PC-3 (cell line): Measurements from ENCODE around the gene ANKRD11. TPM values are rescaled to one million over a fixed set of nuclear protein-coding genes. Genes with fewer than 3 reads are reported as not detected.
"Not testable (repeated sequence)": the region's sequence is repeated elsewhere in the genome, so short reads cannot be mapped to it uniquely, and the experiment has no call there.

Source experiments
- ATAC-seq: fragments of 200-7000 bp; cut with Tn5 transposase; 2 replicates; pipeline ENCODE4 v1.9.1; 2020; ENCODE audit warnings: mild to moderate bottlenecking, moderate library complexity
- BruUV-seq: library from RNA; stranded (reverse); fragments of 400-500 nt; replicated peaks from 2 replicates; lab custom pipeline; 2021; lab: Mats Ljungman, UMichigan
- CTCF ChIA-PET: fragments of 300-600 bp; sonication (Branson Sonifier 250); formaldehyde crosslinking; loops from one replicate; lab custom pipeline; 2022; ENCODE audit warnings: antibody characterized with exemption; lab: Charles Lee
- POLR2A ChIA-PET: fragments of 300-600 bp; sonication (Branson Sonifier 250); formaldehyde crosslinking; loops from one replicate; lab custom pipeline; 2022; ENCODE audit warnings: antibody characterized with exemption; ENCODE audit not compliant: unreplicated experiment; lab: Charles Lee
- DNase-seq: peaks from one replicate; pipeline ENCODE4 v3.0.0-alpha.2; 2015
- H2AFZ ChIP-seq: fragments of 300-600 bp; sonication (generic); 2 replicates; pipeline ENCODE4 v1.6.0; 2016; ENCODE audit warnings: antibody characterized with exemption, low read length
- H3F3A ChIP-seq: fragments of 300-600 bp; sonication (generic); one replicate; pipeline ENCODE4 v1.6.0; 2017; ENCODE audit warnings: antibody characterized with exemption, low read length, control low read depth, mild to moderate bottlenecking; ENCODE audit not compliant: unreplicated experiment
- H3K27ac ChIP-seq: fragments of 300-600 bp; sonication (generic); 2 replicates; pipeline ENCODE4 v1.5.1; 2016; ENCODE audit warnings: mild to moderate bottlenecking, low read length
- H3K27me3 ChIP-seq: fragments of 300-600 bp; sonication (generic); 2 replicates; pipeline ENCODE4 v1.6.1; 2016; ENCODE audit warnings: low read length, mixed read lengths
- H3K36me3 ChIP-seq: fragments of 300-600 bp; sonication (generic); 2 replicates; pipeline ENCODE4 v1.6.1; 2016; ENCODE audit warnings: low read depth, mixed run types, low read length, mixed read lengths
- H3K4me1 ChIP-seq: fragments of 300-600 bp; sonication (generic); 2 replicates; pipeline ENCODE4 v1.5.1; 2016; ENCODE audit warnings: low read length; ENCODE audit not compliant: insufficient read depth
- H3K4me2 ChIP-seq: fragments of 300-600 bp; sonication (generic); 2 replicates; pipeline ENCODE4 v1.6.0; 2016; ENCODE audit warnings: low read length
- H3K4me3 ChIP-seq: fragments of 300-600 bp; sonication (generic); 2 replicates; pipeline ENCODE4 v1.5.1; 2016; ENCODE audit warnings: mild to moderate bottlenecking, low read length, mixed read lengths
- H3K79me2 ChIP-seq: fragments of 300-600 bp; sonication (generic); 2 replicates; pipeline ENCODE4 v1.6.1; 2017; ENCODE audit warnings: low read length, mixed read lengths
- H3K9ac ChIP-seq: fragments of 300-600 bp; sonication (generic); 2 replicates; pipeline ENCODE4 v1.6.0; 2016; ENCODE audit warnings: mild to moderate bottlenecking, low read length
- H3K9me2 ChIP-seq: fragments of 300-600 bp; sonication (generic); replicated peaks from 2 replicates; pipeline ENCODE4 v1.6.1; 2016; ENCODE audit warnings: mixed run types, low read length, mixed read lengths
- H3K9me3 ChIP-seq: fragments of 300-600 bp; sonication (generic); 2 replicates; pipeline ENCODE4 v1.6.1; 2016; ENCODE audit warnings: low read length, mixed read lengths
- H4K20me1 ChIP-seq: fragments of 300-600 bp; sonication (generic); 2 replicates; pipeline ENCODE4 v1.6.1; 2016; ENCODE audit warnings: low read length, mixed read lengths
- CTCF ChIP-seq: fragments of 300-600 bp; sonication (generic); conservative IDR thresholded peaks from 2 replicates; pipeline ENCODE4 v1.5.1; 2017; ENCODE audit warnings: antibody characterized with exemption, low read depth, mild to moderate bottlenecking, low read length
- EZH2 ChIP-seq: fragments of 300-600 bp; sonication (generic); IDR thresholded peaks from one replicate; pipeline ENCODE4 v1.6.1; 2017; ENCODE audit warnings: antibody characterized with exemption, mild to moderate bottlenecking, low read length; ENCODE audit not compliant: unreplicated experiment
- EZH2phosphoT487 ChIP-seq: fragments of 300-600 bp; sonication (generic); IDR thresholded peaks from 2 replicates; pipeline ENCODE4 v1.6.1; 2018; ENCODE audit warnings: mild to moderate bottlenecking, antibody characterized with exemption, low read length, borderline replicate concordance
- intact Hi-C: fragments of 100-400 bp; cut with micrococcal nuclease; formaldehyde crosslinking; loops from 2 replicates; pipeline ENCODE4 v1.9.0; 2023
- total RNA-seq: library from RNA; depleted of rRNA; stranded (reverse); fragments of >200 nt; gene quantifications from 2 replicates; pipeline ENCODE4 v1.2.3, GENCODE V29; 2014

The ANKRD11 gene
- total RNA-seq, 1 experiment from 2014 or later = 65.0 TPM

GRCh38 chr16:89261691-89262563, 228.4 kb downstream of the ANKRD11 start:
- Histone ChIP-seq H3K9me2 (no peaks in the 10 kb centered on the region), H2AFZ (no peak overlapping the region), H3K27ac (no peak overlapping the region), H3K4me1 (peaks cover 8% of the 10 kb centered on the region; the same call in 1 of the 2 replicates), H3K4me3 (no peak overlapping the region), H3K4me2 (no peak overlapping the region), H3K9ac (no peak overlapping the region), H3K27me3 (no peaks in the 10 kb centered on the region), H3F3A (no peaks in the 10 kb centered on the region), H3K79me2 (peaks cover 9% of the 10 kb centered on the region; the same call in 1 of the 2 replicates), H3K9me3 (no peaks in the 10 kb centered on the region), H4K20me1 (no peaks in the 10 kb centered on the region), H3K36me3 (no peaks in the 10 kb centered on the region)
- ChIA-PET CTCF (no interaction called here), POLR2A (no interaction called here)
- TF ChIP-seq CTCF (no peak), EZH2phosphoT487 (no peak), EZH2 (no peak)
- DNase-seq (no peak), ATAC-seq (no peak)
- intact Hi-C loops = no loop called here
- no TSS peak for BruUV-seq

GRCh38 chr16:89259901-89260300, 230.5 kb downstream of the ANKRD11 start:
- H3K9me3 ChIP-seq, H3K27ac ChIP-seq, DNase-seq, CTCF ChIA-PET, H2AFZ ChIP-seq, H3F3A ChIP-seq, H3K9me2 ChIP-seq, ATAC-seq, H3K27me3 ChIP-seq, BruUV-seq, H3K9ac ChIP-seq, H3K4me3 ChIP-seq, H4K20me1 ChIP-seq, H3K79me2 ChIP-seq, H3K36me3 ChIP-seq, H3K4me2 ChIP-seq, intact Hi-C loops, POLR2A ChIA-PET: not testable (repeated sequence)
- H3K4me1 ChIP-seq = peaks cover 14% of the 10 kb centered on the region

GRCh38 chr16:89257757-89258465, 232.4 kb downstream of the ANKRD11 start:
- H3K4me2 ChIP-seq = peak overlapping the region; percentile 95
- intact Hi-C loops = no loop called here
- TF ChIP-seq EZH2phosphoT487 (no peak), CTCF (peak; percentile 33; the same call in 1 of the 2 replicates)
- H3K9me3 ChIP-seq = no peaks in the 10 kb centered on the region
- peak overlapping the region; percentile 70 for H3K4me3 ChIP-seq
- no peaks in the 10 kb centered on the region for H4K20me1 ChIP-seq
- POLR2A ChIA-PET = no interaction called here
- ATAC-seq (peak; percentile 39; the same call in 1 of the 2 replicates), DNase-seq (peak; percentile 43)
- no peaks in the 10 kb centered on the region for H3K27me3 ChIP-seq
- H3K27ac ChIP-seq = no peak overlapping the region
- no peaks in the 10 kb centered on the region for H3K36me3 ChIP-seq
- H2AFZ ChIP-seq = no peak overlapping the region
- H3K79me2 ChIP-seq = peaks cover 9% of the 10 kb centered on the region; the same call in 1 of the 2 replicates
- peak overlapping the region; percentile 73 for H3K9ac ChIP-seq
- CTCF ChIA-PET = interaction anchor here (0.6 kb wide), 1 partner anchor 10 kb away, joined by 4 read pairs; no protein-coding TSS in a partner anchor
- BruUV-seq = TSS peak; percentile 61
- H3K9me2 ChIP-seq = no peaks in the 10 kb centered on the region
- peaks cover 14% of the 10 kb centered on the region for H3K4me1 ChIP-seq
- H3F3A ChIP-seq = no peaks in the 10 kb centered on the region
